WTC11 (cell line): Measurements from ENCODE around the gene DOK7.

Source experiments
- ATF3 ChIP-seq: sonication (generic); formaldehyde crosslinking; conservative IDR thresholded peaks from 2 replicates; pipeline ENCODE4 v1.8.1; 2022; ENCODE audit warnings: mild to moderate bottlenecking, missing genetic modification reagents
- CTCF ChIP-seq: fragments of 200-600 bp; IDR thresholded peaks from 2 replicates; pipeline ENCODE4 v1.8.0; 2022; ENCODE audit warnings: antibody characterized with exemption
- E2F1 ChIP-seq: sonication (generic); formaldehyde crosslinking; IDR thresholded peaks from 2 replicates; pipeline ENCODE4 v1.8.0; 2022; ENCODE audit warnings: mild to moderate bottlenecking, missing genetic modification reagents
- ETV6 ChIP-seq: sonication (generic); formaldehyde crosslinking; IDR thresholded peaks from 2 replicates; pipeline ENCODE4 v1.8.1; 2022; ENCODE audit warnings: mild to moderate bottlenecking, missing genetic modification reagents
- JUN ChIP-seq: sonication (generic); formaldehyde crosslinking; IDR thresholded peaks from 2 replicates; pipeline ENCODE4 v1.8.0; 2023; ENCODE audit warnings: mild to moderate bottlenecking, missing genetic modification reagents
- MAX ChIP-seq: sonication (generic); formaldehyde crosslinking; IDR thresholded peaks from 2 replicates; pipeline ENCODE4 v1.8.0; 2022; ENCODE audit warnings: mild to moderate bottlenecking, missing genetic modification reagents
- NR2C2 ChIP-seq: sonication (generic); formaldehyde crosslinking; IDR thresholded peaks from 2 replicates; pipeline ENCODE4 v1.8.0; 2022; ENCODE audit warnings: mild to moderate bottlenecking, missing genetic modification reagents
- ZBTB43 ChIP-seq: sonication (generic); formaldehyde crosslinking; IDR thresholded peaks from 2 replicates; pipeline ENCODE4 v1.8.1; 2023; ENCODE audit warnings: mild to moderate bottlenecking, missing genetic modification reagents

- TF ChIP-seq NR2C2 (CRISPR knock-in tag) = no peak
- no peak for TF ChIP-seq E2F1 (CRISPR knock-in tag)
- no peak for TF ChIP-seq CTCF
- no peak for TF ChIP-seq ATF3
- TF ChIP-seq MAX (CRISPR knock-in tag) = no peak
- TF ChIP-seq JUN (CRISPR knock-in tag) = no peak
- no peak for TF ChIP-seq ETV6 (CRISPR knock-in tag)
- TF ChIP-seq ZBTB43 = no peak
Observed at GRCh38 chr4:3530051-3530450, 66.9 kb downstream of the DOK7 start.
